ENCODE measurements around the gene CCT5. TPM values are rescaled to one million over a fixed set of nuclear protein-coding genes. Genes with fewer than 3 reads are reported as not detected.

CCT5 gene
- polyA plus RNA-seq, 1 donor (not counting 4 experiments of a cell fraction or from before 2014, with no cell fraction given): 558 TPM

DNA sequence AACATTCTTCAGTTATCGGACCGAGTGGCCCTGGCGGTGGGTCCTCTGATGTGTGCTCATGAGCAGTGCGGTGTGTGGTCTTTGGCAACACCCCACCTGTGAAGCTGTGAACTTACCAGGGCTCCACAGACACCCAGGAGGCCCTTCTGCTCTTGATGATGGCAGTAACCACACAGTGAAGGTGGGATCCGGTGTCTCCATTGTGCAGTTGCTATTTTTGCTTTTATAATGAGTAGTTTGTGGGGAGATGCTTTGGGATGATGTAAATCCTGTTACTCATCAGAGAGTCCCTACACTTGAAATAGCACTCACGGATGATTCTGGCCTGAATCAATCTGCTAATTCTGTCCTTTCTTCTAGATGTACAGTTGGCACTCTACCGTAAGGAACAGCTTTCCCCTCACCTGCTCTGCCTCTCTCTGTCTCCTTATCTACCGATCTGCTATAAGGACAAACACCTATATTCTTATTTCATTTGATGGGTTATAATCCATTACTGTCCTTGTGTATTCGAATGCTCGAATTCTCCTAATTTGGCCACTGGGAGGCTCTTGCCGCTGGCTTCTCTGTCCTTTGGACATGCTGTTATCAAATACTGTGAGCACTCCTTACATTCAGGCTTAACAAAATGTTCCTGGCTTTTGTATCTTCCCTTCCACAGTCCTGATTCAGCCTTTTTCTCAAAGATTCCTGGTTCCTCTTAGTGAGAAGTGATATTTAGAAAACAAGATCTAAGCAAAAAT, 20.6 kb upstream of the CCT5 start:
- H3K9me3 ChIP-seq (ENCODE audit: control insufficient read depth, low read depth, low read length): no peaks in the 10 kb centered on the region
- no peaks in the 10 kb centered on the region for H3K36me3 ChIP-seq (ENCODE audit: control insufficient read depth in 2 of 2, extremely low read depth in 1 of 2, insufficient read depth in 2 of 2, low read length in 2 of 2)
- FAIRE-seq (no peak), DNase-seq (ENCODE audit: low read depth, low spot score) (no peak)
- no peaks in the 10 kb centered on the region for H3K79me2 ChIP-seq (ENCODE audit: control insufficient read depth, insufficient read depth, low read length)
- no peak overlapping the region for H2AFZ ChIP-seq (ENCODE audit: control insufficient read depth, low read length)
- no peaks in the 10 kb centered on the region for H4K20me1 ChIP-seq (ENCODE audit: control insufficient read depth, extremely low read depth, insufficient read depth, low read length)
- no peaks in the 10 kb centered on the region for H3K27me3 ChIP-seq (ENCODE audit: control insufficient read depth, extremely low read depth, insufficient read depth, low read length)
- H3K9me1 ChIP-seq (ENCODE audit: control insufficient read depth, extremely low read depth, insufficient read depth, low read length): no peaks in the 10 kb centered on the region
- no peak overlapping the region for H3K4me2 ChIP-seq (ENCODE audit: control insufficient read depth, extremely low read depth, insufficient read depth, low read depth, low read length)
- no peak overlapping the region for H3K9ac ChIP-seq (ENCODE audit: control insufficient read depth, extremely low read depth, insufficient read depth, low read length)
- H3K4me3 ChIP-seq (ENCODE audit: control insufficient read depth in 2 of 3, extremely low read depth in 1 of 3, insufficient read depth in 2 of 3, low read depth in 1 of 3, low read length in 3 of 3): no peak overlapping the region
- no peaks in the 10 kb centered on the region for H3K4me1 ChIP-seq (ENCODE audit: control insufficient read depth, extremely low read depth, insufficient read depth, low read length)
- H3K27ac ChIP-seq (ENCODE audit: control insufficient read depth, insufficient read depth, low read length): no peak overlapping the region
- dilution Hi-C loops (cut with MboI; ENCODE audit: extremely low pct_ligation_motif_present, low sequenced_read_pairs): no loop called here
- TF ChIP-seq EZH2 (IDR thresholded peaks at IDR 0.05; ENCODE audit: low read length): no peak
- TF ChIP-seq, protein P1, sequence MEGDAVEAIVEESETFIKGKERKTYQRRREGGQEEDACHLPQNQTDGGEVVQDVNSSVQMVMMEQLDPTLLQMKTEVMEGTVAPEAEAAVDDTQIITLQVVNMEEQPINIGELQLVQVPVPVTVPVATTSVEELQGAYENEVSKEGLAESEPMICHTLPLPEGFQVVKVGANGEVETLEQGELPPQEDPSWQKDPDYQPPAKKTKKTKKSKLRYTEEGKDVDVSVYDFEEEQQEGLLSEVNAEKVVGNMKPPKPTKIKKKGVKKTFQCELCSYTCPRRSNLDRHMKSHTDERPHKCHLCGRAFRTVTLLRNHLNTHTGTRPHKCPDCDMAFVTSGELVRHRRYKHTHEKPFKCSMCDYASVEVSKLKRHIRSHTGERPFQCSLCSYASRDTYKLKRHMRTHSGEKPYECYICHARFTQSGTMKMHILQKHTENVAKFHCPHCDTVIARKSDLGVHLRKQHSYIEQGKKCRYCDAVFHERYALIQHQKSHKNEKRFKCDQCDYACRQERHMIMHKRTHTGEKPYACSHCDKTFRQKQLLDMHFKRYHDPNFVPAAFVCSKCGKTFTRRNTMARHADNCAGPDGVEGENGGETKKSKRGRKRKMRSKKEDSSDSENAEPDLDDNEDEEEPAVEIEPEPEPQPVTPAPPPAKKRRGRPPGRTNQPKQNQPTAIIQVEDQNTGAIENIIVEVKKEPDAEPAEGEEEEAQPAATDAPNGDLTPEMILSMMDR (optimal IDR thresholded peaks at IDR 0.05 in 1 of 3, IDR thresholded peaks at IDR 0.05 in 1 of 3, conservative IDR thresholded peaks at IDR 0.05 in 1 of 3; ENCODE audit: extremely low read depth in 1 of 3, insufficient read depth in 2 of 3, low read length in 3 of 3): peak in 1 of 3 experiments; percentile 3

DNA sequence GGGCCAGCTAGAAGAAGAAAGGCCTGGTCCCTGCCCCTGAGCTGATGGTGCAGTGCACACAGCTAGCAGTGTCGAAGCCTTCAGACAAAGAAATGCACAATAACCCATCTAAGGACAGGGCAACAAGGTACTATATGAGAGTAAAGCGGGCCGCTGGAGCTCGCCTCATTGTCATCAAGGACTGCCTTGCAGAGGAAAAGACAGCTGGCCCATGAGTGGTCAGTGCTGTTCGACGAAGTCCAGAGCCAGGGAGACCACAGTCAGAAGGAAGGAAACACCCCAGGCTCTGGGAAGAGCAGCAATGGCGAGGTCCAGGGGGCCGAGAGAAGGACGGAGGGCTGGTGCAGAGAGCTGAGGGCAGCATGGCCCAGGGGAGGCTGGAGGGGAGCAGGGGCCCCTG, 17.7 kb upstream of the CCT5 start:
- no peak overlapping the region for H2AFZ ChIP-seq (ENCODE audit: control insufficient read depth, low read length)
- TF ChIP-seq, protein P1 (optimal IDR thresholded peaks at IDR 0.05 in 1 of 3, IDR thresholded peaks at IDR 0.05 in 1 of 3, conservative IDR thresholded peaks at IDR 0.05 in 1 of 3; ENCODE audit: extremely low read depth in 1 of 3, insufficient read depth in 2 of 3, low read length in 3 of 3): no peak
- no peak for TF ChIP-seq EZH2 (IDR thresholded peaks at IDR 0.05; ENCODE audit: low read length)
- H3K4me1 ChIP-seq (ENCODE audit: control insufficient read depth, extremely low read depth, insufficient read depth, low read length): no peaks in the 10 kb centered on the region
- no peaks in the 10 kb centered on the region for H3K9me3 ChIP-seq (ENCODE audit: control insufficient read depth, low read depth, low read length)
- H3K4me3 ChIP-seq (ENCODE audit: control insufficient read depth in 2 of 3, extremely low read depth in 1 of 3, insufficient read depth in 2 of 3, low read depth in 1 of 3, low read length in 3 of 3): no peak overlapping the region
- no peak overlapping the region for H3K9ac ChIP-seq (ENCODE audit: control insufficient read depth, extremely low read depth, insufficient read depth, low read length)
- FAIRE-seq (no peak), DNase-seq (ENCODE audit: low read depth, low spot score) (no peak)
- H3K79me2 ChIP-seq (ENCODE audit: control insufficient read depth, insufficient read depth, low read length): no peaks in the 10 kb centered on the region
- no peak overlapping the region for H3K4me2 ChIP-seq (ENCODE audit: control insufficient read depth, extremely low read depth, insufficient read depth, low read depth, low read length)
- dilution Hi-C loops (cut with MboI; ENCODE audit: extremely low pct_ligation_motif_present, low sequenced_read_pairs): no loop called here
- H4K20me1 ChIP-seq (ENCODE audit: control insufficient read depth, extremely low read depth, insufficient read depth, low read length): no peaks in the 10 kb centered on the region
- H3K27ac ChIP-seq (ENCODE audit: control insufficient read depth, insufficient read depth, low read length): no peak overlapping the region
- H3K36me3 ChIP-seq (ENCODE audit: control insufficient read depth in 2 of 2, extremely low read depth in 1 of 2, insufficient read depth in 2 of 2, low read length in 2 of 2): peaks cover 0 to 2% of the 10 kb centered on the region in 2 experiments
- H3K27me3 ChIP-seq (ENCODE audit: control insufficient read depth, extremely low read depth, insufficient read depth, low read length): no peaks in the 10 kb centered on the region
- H3K9me1 ChIP-seq (ENCODE audit: control insufficient read depth, extremely low read depth, insufficient read depth, low read length): no peaks in the 10 kb centered on the region

All from keratinocyte (primary cell).